ENCODE data around the gene SMURF2. TPM values are rescaled to one million over a fixed set of nuclear protein-coding genes. Genes with fewer than 3 reads are reported as not detected.
"Not testable (repeated sequence)": the region's sequence is repeated elsewhere in the genome, so short reads cannot be mapped to it uniquely, and the experiment has no call there.

Gene SMURF2
- total RNA-seq, 1 donor from 2014 or later: 24.6 TPM

DNA sequence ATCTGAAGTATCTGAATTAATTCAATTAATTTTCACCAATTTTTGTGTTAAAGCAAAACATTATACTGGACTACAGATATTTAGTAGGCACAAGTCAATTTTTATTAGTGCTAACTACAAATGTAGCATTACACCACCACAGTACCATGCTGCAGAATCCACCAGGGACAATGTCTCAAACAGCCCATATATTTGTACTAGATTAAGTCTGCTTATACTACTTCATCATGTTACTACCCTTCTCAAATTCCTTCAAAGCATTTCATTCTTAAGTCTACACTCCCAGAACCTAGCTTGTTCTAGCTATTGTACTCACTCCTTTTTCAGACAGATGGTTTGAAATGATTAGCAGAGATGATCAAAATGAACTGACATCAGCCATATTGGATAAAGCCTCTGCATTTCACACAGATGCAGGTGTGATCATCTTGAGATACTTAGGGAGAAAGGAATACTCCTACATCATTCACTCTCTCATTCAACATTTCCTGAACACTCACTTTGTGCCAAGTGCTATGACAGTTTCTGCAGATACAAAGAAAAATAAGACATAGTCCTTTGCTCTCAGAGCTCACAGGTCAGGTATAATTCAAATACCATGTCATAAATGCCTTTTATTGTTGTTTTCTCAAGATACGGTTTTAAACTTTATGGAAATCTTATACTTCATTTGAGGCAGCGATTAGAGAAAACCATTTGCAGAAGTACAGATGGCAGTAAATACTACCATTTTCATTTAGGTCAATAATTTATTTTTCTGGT is 47.7 kb downstream of the SMURF2 start:
- Histone ChIP-seq H3K9ac (no peak overlapping the region), H3K27me3 (no peaks in the 10 kb centered on the region), H3F3A (ENCODE audit: low read depth) (no peaks in the 10 kb centered on the region), H3K9me3 (ENCODE audit: low read depth) (no peaks in the 10 kb centered on the region), H3K4me3 (no peak overlapping the region), H3K4me1 (peaks cover 8% of the 10 kb centered on the region), H3K79me2 (ENCODE audit: low read depth) (peaks cover 37% of the 10 kb centered on the region), H3K36me3 (no peaks in the 10 kb centered on the region), H3K4me2 (no peak overlapping the region), H2AFZ (replicated peaks) (no peak overlapping the region), H4K20me1 (ENCODE audit: low read depth) (peaks cover 13% of the 10 kb centered on the region), H3K27ac (no peak overlapping the region)
- H3K4me1 Mint-ChIP-seq: peaks cover 5% of the 10 kb centered on the region
- no peak for TF ChIP-seq EZH2 (IDR thresholded peaks at IDR 0.05)
- TF ChIP-seq CTCF (IDR thresholded peaks at IDR 0.05): no peak
- TF ChIP-seq EZH2phosphoT487 (IDR thresholded peaks at IDR 0.05): no peak
- no peak overlapping the region for H3K4me3 Mint-ChIP-seq
- H3K27ac Mint-ChIP-seq: no peak overlapping the region
- no peak for DNase-seq (ENCODE audit: low spot score)
- H3K36me3 Mint-ChIP-seq: no peaks in the 10 kb centered on the region
- no peaks in the 10 kb centered on the region for H3K27me3 Mint-ChIP-seq (ENCODE audit: insufficient read depth, low read depth)
- H3K9me3 Mint-ChIP-seq: peaks cover 3% of the 10 kb centered on the region

- Histone ChIP-seq H2AFZ (replicated peaks) (no peak overlapping the region), H3K36me3 (no peaks in the 10 kb centered on the region), H3K27ac (no peak overlapping the region), H3K9me3 (ENCODE audit: low read depth) (no peaks in the 10 kb centered on the region), H3K4me2 (no peak overlapping the region), H3K9ac (no peak overlapping the region), H3K27me3 (no peaks in the 10 kb centered on the region), H3K4me3 (no peak overlapping the region), H3F3A (ENCODE audit: low read depth) (no peaks in the 10 kb centered on the region), H3K4me1 (peaks cover 8% of the 10 kb centered on the region), H4K20me1 (ENCODE audit: low read depth) (peaks cover 7% of the 10 kb centered on the region), H3K79me2 (ENCODE audit: low read depth) (peaks cover 37% of the 10 kb centered on the region)
- no peak for DNase-seq (ENCODE audit: low spot score)
- H3K4me1 Mint-ChIP-seq: peaks cover 5% of the 10 kb centered on the region
- H3K36me3 Mint-ChIP-seq: no peaks in the 10 kb centered on the region
- peaks cover 10% of the 10 kb centered on the region for H3K9me3 Mint-ChIP-seq
- H3K4me3 Mint-ChIP-seq: no peak overlapping the region
- H3K27ac Mint-ChIP-seq: no peak overlapping the region
- H3K27me3 Mint-ChIP-seq (ENCODE audit: insufficient read depth, low read depth): no peaks in the 10 kb centered on the region
- TF ChIP-seq EZH2 (IDR thresholded peaks at IDR 0.05) (no peak), CTCF (IDR thresholded peaks at IDR 0.05) (no peak), EZH2phosphoT487 (IDR thresholded peaks at IDR 0.05) (no peak)
These were observed 50.7 kb downstream of the SMURF2 start for GRCh38 chr17:64611369-64611768.

- not testable (repeated sequence) for H2AFZ ChIP-seq (replicated peaks); H3K27me3 Mint-ChIP-seq (ENCODE audit: insufficient read depth, low read depth); H3K4me3 ChIP-seq; H3K27me3 ChIP-seq; H3K27ac Mint-ChIP-seq; H3K9me3 ChIP-seq (ENCODE audit: low read depth); H3K36me3 Mint-ChIP-seq; H3K36me3 ChIP-seq; H4K20me1 ChIP-seq (ENCODE audit: low read depth); H3F3A ChIP-seq (ENCODE audit: low read depth); H3K9me3 Mint-ChIP-seq; DNase-seq (ENCODE audit: low spot score); H3K4me1 ChIP-seq; H3K27ac ChIP-seq; H3K4me3 Mint-ChIP-seq; H3K9ac ChIP-seq; H3K4me1 Mint-ChIP-seq; H3K4me2 ChIP-seq
- H3K79me2 ChIP-seq (ENCODE audit: low read depth): peaks cover 44% of the 10 kb centered on the region
These were observed 51.9 kb downstream of the SMURF2 start for GRCh38 chr17:64610244-64610643.

GRCh38 chr17:64608571-64608981 is 53.5 kb downstream of the SMURF2 start:
- peaks cover 11% of the 10 kb centered on the region for H3K4me1 Mint-ChIP-seq
- H3K27ac ChIP-seq: no peak overlapping the region
- no peaks in the 10 kb centered on the region for H3K27me3 Mint-ChIP-seq (ENCODE audit: insufficient read depth, low read depth)
- no peaks in the 10 kb centered on the region for H3F3A ChIP-seq (ENCODE audit: low read depth)
- H3K4me2 ChIP-seq: no peak overlapping the region
- H3K9ac ChIP-seq: no peak overlapping the region
- no peak for TF ChIP-seq CTCF (IDR thresholded peaks at IDR 0.05)
- TF ChIP-seq EZH2phosphoT487 (IDR thresholded peaks at IDR 0.05): no peak
- TF ChIP-seq EZH2 (IDR thresholded peaks at IDR 0.05): no peak
- H3K36me3 Mint-ChIP-seq: no peaks in the 10 kb centered on the region
- no peaks in the 10 kb centered on the region for H3K9me3 ChIP-seq (ENCODE audit: low read depth)
- H4K20me1 ChIP-seq (ENCODE audit: low read depth): peaks cover 7% of the 10 kb centered on the region
- H3K4me3 ChIP-seq: no peak overlapping the region
- H3K4me3 Mint-ChIP-seq: no peak overlapping the region
- DNase-seq (ENCODE audit: low spot score): no peak
- no peak overlapping the region for H3K27ac Mint-ChIP-seq
- peaks cover 32% of the 10 kb centered on the region for H3K79me2 ChIP-seq (ENCODE audit: low read depth)
- H3K36me3 ChIP-seq: no peaks in the 10 kb centered on the region
- no peaks in the 10 kb centered on the region for H3K27me3 ChIP-seq
- H3K9me3 Mint-ChIP-seq: peaks cover 10% of the 10 kb centered on the region
- H3K4me1 ChIP-seq: peaks cover 8% of the 10 kb centered on the region
- H2AFZ ChIP-seq (replicated peaks): no peak overlapping the region

Measured in neural progenitor cell (in vitro differentiated cells).